SK-N-SH treated with all-trans-retinoic acid at 6 μM for 48 hours (cell line): ENCODE data around the gene UBE4B.

Experiments
- ARNTL ChIP-seq: fragments of 450-650 bp; formaldehyde crosslinking; IDR thresholded peaks from 2 replicates; pipeline ENCODE4 v1.5.0; 2020; ENCODE audit warnings: low read depth, mild to moderate bottlenecking, moderate library complexity, borderline replicate concordance
- ESRRG ChIP-seq: fragments of 250-450 bp; sonication (Bioruptor Pico); IDR thresholded peaks from 2 replicates; pipeline ENCODE4 v1.6.1; 2021; ENCODE audit warnings: mild to moderate bottlenecking
- GLIS3 ChIP-seq: fragments of 250-450 bp; sonication (Bioruptor Pico); IDR thresholded peaks from 2 replicates; pipeline ENCODE4 v1.5.0; 2020; ENCODE audit warnings: mild to moderate bottlenecking, moderate library complexity
- RARB ChIP-seq: fragments of 250-450 bp; sonication (Bioruptor Pico); IDR thresholded peaks from 2 replicates; pipeline ENCODE4 v1.8.0; 2021; ENCODE audit warnings: mild to moderate bottlenecking, moderate library complexity
- TCF4 ChIP-seq: fragments of 250-450 bp; sonication (Bioruptor Pico); IDR thresholded peaks from 2 replicates; pipeline ENCODE4 v1.8.0; 2021; ENCODE audit warnings: mild to moderate bottlenecking, moderate library complexity, borderline replicate concordance
- TOX ChIP-seq: fragments of 250-450 bp; sonication (Bioruptor Pico); IDR thresholded peaks from 2 replicates; pipeline ENCODE4 v1.8.0; 2021; ENCODE audit warnings: mild to moderate bottlenecking, moderate library complexity, borderline replicate concordance

- TF ChIP-seq GLIS3 (CRISPR knock-in tag) (no peak), RARB (CRISPR knock-in tag) (no peak), TCF4 (CRISPR knock-in tag) (no peak), TOX (CRISPR knock-in tag) (no peak), ESRRG (CRISPR knock-in tag) (no peak), ARNTL (no peak)
These were observed 136.3 kb downstream of the UBE4B start for GRCh38 chr1:10168912-10169514.
